ENCODE measurements around the gene PLEKHG3.

PLEKHG3 gene

GRCh38 chr14:64790478-64790877 is 86.3 kb downstream of the PLEKHG3 start:
- DNase-seq, result no peak

GRCh38 chr14:64792231-64792630 is 88.0 kb downstream of the PLEKHG3 start:
- no peak for DNase-seq

GRCh38 chr14:64792871-64793560 is 88.8 kb downstream of the PLEKHG3 start:
- no peak for DNase-seq

GRCh38 chr14:64795211-64795610 is 91.0 kb downstream of the PLEKHG3 start:
- DNase-seq, result no peak

GRCh38 chr14:64795921-64796320 is 91.7 kb downstream of the PLEKHG3 start:
- DNase-seq, result no peak

GRCh38 chr14:64796369-64796768 is 92.1 kb downstream of the PLEKHG3 start:
- no peak for DNase-seq

GRCh38 chr14:64799555-64799954 is 95.3 kb downstream of the PLEKHG3 start:
- no peak for DNase-seq

All from activated CD8-positive, alpha-beta memory T cell treated with anti-CD3 and anti-CD28 coated beads, Interleukin-2, amount 50 U/mL, for 4 hours (primary cell).